Measurements from ENCODE around the gene BPI.
"Not testable (repeated sequence)": the region's sequence is repeated elsewhere in the genome, so short reads cannot be mapped to it uniquely, and the experiment has no call there.

The BPI gene

DNA sequence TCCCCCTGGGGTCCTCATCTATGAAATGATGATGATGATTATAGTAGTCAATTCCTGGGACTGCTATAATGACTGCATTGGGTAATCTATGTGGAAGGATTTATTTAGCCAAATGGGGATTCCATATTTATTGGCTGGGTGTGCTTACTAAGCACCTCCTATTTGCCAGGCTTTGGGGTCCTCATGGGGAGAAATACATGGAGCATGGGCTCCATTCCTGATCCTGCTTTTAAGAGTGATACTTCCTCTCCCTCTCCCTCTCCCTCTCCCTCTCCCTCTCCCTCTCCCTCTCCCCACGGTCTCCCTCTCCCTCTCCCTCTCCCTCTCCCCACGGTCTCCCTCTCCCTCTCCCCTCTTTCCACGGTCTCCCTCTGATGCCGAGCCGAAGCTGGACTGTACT lies 73.9 kb downstream of the BPI start:
- not testable (repeated sequence) for H3K36me3 ChIP-seq (ENCODE audit: control insufficient read depth, low read depth, low read length); H3K27me3 ChIP-seq (ENCODE audit: control insufficient read depth, insufficient read depth, low read length); H3K4me1 ChIP-seq (ENCODE audit: control insufficient read depth, low read depth, low read length); H3K9ac ChIP-seq (ENCODE audit: low read length); H3K27ac ChIP-seq (ENCODE audit: low read length); H3K9me3 ChIP-seq (ENCODE audit: control insufficient read depth, low read depth, low read length); H3K4me3 ChIP-seq (ENCODE audit: low read length)

DNA sequence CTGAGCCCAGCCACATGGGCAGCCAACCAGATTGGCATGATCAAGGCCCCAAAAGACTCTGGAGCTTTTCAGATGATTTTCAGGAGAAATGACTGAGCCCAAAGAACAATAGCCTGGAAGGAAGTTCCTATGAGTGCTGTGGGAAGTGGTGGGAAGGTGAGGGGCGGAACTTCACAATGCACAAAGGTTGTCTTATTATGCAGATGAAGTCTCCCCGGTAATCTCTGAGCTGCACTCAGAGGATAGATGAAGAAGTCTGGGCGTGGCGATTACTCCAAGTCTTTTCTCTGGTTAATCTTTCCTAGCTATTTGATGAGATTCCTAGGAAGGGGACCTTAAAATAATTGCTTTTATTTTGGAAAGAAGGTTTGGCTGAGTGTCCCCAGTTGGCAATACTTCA lies 79.2 kb downstream of the BPI start:
- no peak overlapping the region for H3K9ac ChIP-seq (ENCODE audit: low read length)
- no peaks in the 10 kb centered on the region for H3K36me3 ChIP-seq (ENCODE audit: control insufficient read depth, low read depth, low read length)
- no peaks in the 10 kb centered on the region for H3K27me3 ChIP-seq (ENCODE audit: control insufficient read depth, insufficient read depth, low read length)
- peaks cover 8% of the 10 kb centered on the region for H3K4me1 ChIP-seq (ENCODE audit: control insufficient read depth, low read depth, low read length)
- H3K27ac ChIP-seq (ENCODE audit: low read length), result no peak overlapping the region
- H3K4me3 ChIP-seq (ENCODE audit: low read length), result no peak overlapping the region
- H3K9me3 ChIP-seq (ENCODE audit: control insufficient read depth, low read depth, low read length), result no peaks in the 10 kb centered on the region

DNA sequence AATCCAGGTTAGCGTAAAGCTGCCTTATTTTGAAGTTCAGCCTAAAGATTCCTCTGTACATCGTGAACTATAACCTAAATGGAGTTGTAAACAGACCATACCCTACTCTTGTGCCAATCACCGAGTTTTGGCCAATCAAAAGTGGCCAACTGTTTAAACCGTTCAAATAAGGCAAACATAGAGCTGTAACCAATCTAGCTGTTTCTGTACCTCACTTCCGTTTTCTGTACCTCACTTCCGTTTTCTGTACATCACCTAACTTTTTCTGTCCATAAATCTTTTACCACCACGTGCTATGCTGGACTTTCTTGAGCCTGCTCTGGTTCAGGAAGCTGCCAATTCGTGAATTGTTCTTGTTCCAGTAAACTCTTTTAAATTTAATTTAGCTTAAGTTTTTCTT lies 82.0 kb downstream of the BPI start:
- H3K27ac ChIP-seq (ENCODE audit: low read length), result no peak overlapping the region
- no peaks in the 10 kb centered on the region for H3K9me3 ChIP-seq (ENCODE audit: control insufficient read depth, low read depth, low read length)
- no peak overlapping the region for H3K4me3 ChIP-seq (ENCODE audit: low read length)

DNA sequence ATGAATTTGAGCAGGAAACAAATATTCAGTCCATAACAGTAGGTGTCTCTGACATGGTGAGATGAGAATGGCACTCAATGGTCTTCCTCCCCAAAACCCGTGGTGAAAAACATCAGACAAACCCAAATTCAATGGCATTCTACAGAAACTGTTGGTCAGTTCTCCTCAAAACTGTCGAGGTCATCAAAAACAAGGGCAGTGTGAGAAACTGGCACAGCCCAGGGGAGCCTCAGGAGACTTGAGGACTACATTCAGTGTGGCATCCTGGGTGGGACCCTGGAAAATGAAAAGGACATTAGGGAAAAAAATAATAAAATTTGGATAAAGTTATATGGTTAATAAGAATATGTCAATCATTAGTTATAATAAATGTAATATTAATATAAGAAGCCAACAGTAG lies 82.9 kb downstream of the BPI start:
- no peak overlapping the region for H3K9ac ChIP-seq (ENCODE audit: low read length)
- peaks cover 8% of the 10 kb centered on the region for H3K4me1 ChIP-seq (ENCODE audit: control insufficient read depth, low read depth, low read length)
- no peaks in the 10 kb centered on the region for H3K9me3 ChIP-seq (ENCODE audit: control insufficient read depth, low read depth, low read length)
- no peak overlapping the region for H3K27ac ChIP-seq (ENCODE audit: low read length)
- H3K36me3 ChIP-seq (ENCODE audit: control insufficient read depth, low read depth, low read length), result no peaks in the 10 kb centered on the region
- H3K27me3 ChIP-seq (ENCODE audit: control insufficient read depth, insufficient read depth, low read length), result no peaks in the 10 kb centered on the region
- no peak overlapping the region for H3K4me3 ChIP-seq (ENCODE audit: low read length)

More for the DNA sequence above, 82.0 kb downstream of the BPI start:
- Histone ChIP-seq H3K9ac (ENCODE audit: low read length) (no peak overlapping the region), H3K27me3 (ENCODE audit: control insufficient read depth, insufficient read depth, low read length) (no peaks in the 10 kb centered on the region), H3K36me3 (ENCODE audit: control insufficient read depth, low read depth, low read length) (no peaks in the 10 kb centered on the region), H3K4me1 (ENCODE audit: control insufficient read depth, low read depth, low read length) (peaks cover 8% of the 10 kb centered on the region)
